ENCODE measurements around the gene PIAS1. TPM values are rescaled to one million over a fixed set of nuclear protein-coding genes. Genes with fewer than 3 reads are reported as not detected.
"Not testable (repeated sequence)": the region's sequence is repeated elsewhere in the genome, so short reads cannot be mapped to it uniquely, and the experiment has no call there.

The PIAS1 gene
- total and polyA plus RNA-seq, 8 donors = 10.6 to 29.0 (median 17.6) TPM

- intact Hi-C loops (cut with DNase I) = no loop called here
- 85% methylated on average over 4 of the region's 4 CpGs for WGBS, 2 donors
- Histone ChIP-seq H3K27ac (no peak overlapping the region), H3K36me3 (peaks cover 0 to 12% (median 0%) of the 10 kb centered on the region in 3 donors), H3K4me3 (no peak overlapping the region), H3K27me3 (no peaks in the 10 kb centered on the region), H3K4me1 (no peaks in the 10 kb centered on the region), H3K9me3 (no peaks in the 10 kb centered on the region)
- ATAC-seq (no peak), DNase-seq (no peak), FAIRE-seq (no peak)
- TF ChIP-seq CTCF (IDR thresholded peaks at IDR 0.05) = no peak
These were observed 112.7 kb downstream of the PIAS1 start for GRCh38 chr15:68166847-68167246.

- H3K9me3 ChIP-seq; H3K27me3 ChIP-seq; ATAC-seq; H3K4me3 ChIP-seq; H3K27ac ChIP-seq; FAIRE-seq; intact Hi-C loops (cut with DNase I); DNase-seq; H3K4me1 ChIP-seq: not testable (repeated sequence)
- peaks cover 0 to 20% (median 0%) of the 10 kb centered on the region in 3 donors for H3K36me3 ChIP-seq
- WGBS, 2 donors = 66 to 78% methylated on average over 2 of the region's 2 CpGs
These were observed 117.9 kb downstream of the PIAS1 start for GRCh38 chr15:68172037-68172436.

- Histone ChIP-seq H3K4me1 (no peaks in the 10 kb centered on the region), H3K9me3 (no peaks in the 10 kb centered on the region), H3K27ac (no peak overlapping the region), H3K4me3 (no peak overlapping the region), H3K36me3 (peaks cover 0 to 28% (median 0%) of the 10 kb centered on the region in 3 donors), H3K27me3 (no peaks in the 10 kb centered on the region)
- WGBS, 2 donors = 97 to 98% methylated on average over 4 of the region's 4 CpGs
- ATAC-seq (no peak), DNase-seq (no peak), FAIRE-seq (no peak)
- intact Hi-C loops (cut with DNase I) = no loop called here
- TF ChIP-seq CTCF (IDR thresholded peaks at IDR 0.05) = no peak
These were observed 119.0 kb downstream of the PIAS1 start for GRCh38 chr15:68173119-68173518.

GRCh38 chr15:68175526-68175925 is 121.4 kb downstream of the PIAS1 start:
- ATAC-seq (no peak), DNase-seq (no peak), FAIRE-seq (no peak)
- peaks cover 0 to 30% (median 0%) of the 10 kb centered on the region in 3 donors for H3K36me3 ChIP-seq
- WGBS, 2 donors = 77 to 79% methylated on average over 2 of the region's 2 CpGs
- TF ChIP-seq CTCF (IDR thresholded peaks at IDR 0.05) = no peak
- H3K4me3 ChIP-seq = no peak overlapping the region
- H3K4me1 ChIP-seq = no peaks in the 10 kb centered on the region
- H3K9me3 ChIP-seq = no peaks in the 10 kb centered on the region
- H3K27me3 ChIP-seq = no peaks in the 10 kb centered on the region
- no peak overlapping the region for H3K27ac ChIP-seq
- intact Hi-C loops (cut with DNase I) = no loop called here

- no peak for TF ChIP-seq CTCF (IDR thresholded peaks at IDR 0.05)
- Histone ChIP-seq H3K4me3 (no peak overlapping the region), H3K27ac (no peak overlapping the region), H3K9me3 (no peaks in the 10 kb centered on the region), H3K36me3 (peaks cover 0 to 37% (median 0%) of the 10 kb centered on the region in 3 donors), H3K27me3 (no peaks in the 10 kb centered on the region), H3K4me1 (no peaks in the 10 kb centered on the region)
- FAIRE-seq (no peak), ATAC-seq (no peak), DNase-seq (no peak)
- WGBS, 2 donors = 93 to 95% methylated on average over 3 of the region's 3 CpGs
- intact Hi-C loops (cut with DNase I) = no loop called here
These were observed 122.5 kb downstream of the PIAS1 start for GRCh38 chr15:68176601-68177000.
